ENCODE results near the gene SGCA. TPM values are rescaled to one million over a fixed set of nuclear protein-coding genes. Genes with fewer than 3 reads are reported as not detected.

SGCA gene
- total and polyA plus RNA-seq, 3 donors from 2014 or later: 2.4 to 33.1 (median 7.6) TPM

DNA sequence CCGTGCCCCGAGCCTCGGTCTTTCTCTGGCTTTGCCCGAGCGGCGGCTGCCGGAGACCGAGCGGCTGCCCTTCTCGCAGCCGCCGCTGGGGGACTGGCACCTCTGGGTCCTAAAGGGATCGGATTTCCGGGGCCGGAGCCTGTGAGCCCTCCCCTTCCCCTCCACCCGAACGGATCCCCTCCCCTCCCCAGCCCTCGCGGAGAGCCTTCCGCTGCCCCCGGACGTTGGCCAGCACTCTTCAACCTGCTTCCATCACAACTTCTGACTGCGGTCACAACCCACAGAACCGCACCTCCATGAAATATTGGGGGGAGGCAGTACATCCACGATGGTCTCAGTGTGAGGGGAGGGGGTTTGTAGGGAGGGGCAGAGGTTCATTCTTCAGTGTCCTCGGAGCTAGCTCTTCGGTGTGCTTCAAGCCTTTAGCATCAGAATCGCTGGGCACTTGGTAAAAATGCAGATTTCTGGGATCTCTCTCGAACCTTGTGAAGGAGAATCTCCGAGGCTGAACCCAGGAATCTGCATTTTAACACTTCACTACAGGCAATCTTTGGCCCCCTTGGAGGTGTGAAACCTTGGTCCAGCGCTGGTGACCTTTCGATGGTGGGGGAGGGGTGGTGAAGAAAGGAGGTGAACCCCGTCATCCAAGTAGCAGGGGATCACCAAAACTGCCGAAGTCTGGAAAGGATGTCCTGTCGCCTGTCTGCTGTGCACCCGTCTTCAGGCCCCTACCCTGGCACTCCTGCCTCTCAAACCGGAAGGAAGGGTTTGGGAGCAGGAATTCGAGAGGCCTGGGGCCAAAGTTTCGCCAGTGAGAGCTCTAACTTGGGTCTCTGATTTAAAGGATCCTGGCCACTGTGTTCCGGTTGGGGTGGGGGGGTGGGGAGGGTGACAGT, 14.5 kb upstream of the SGCA start:
- H3K36me3 ChIP-seq (ENCODE audit: low read depth, missing control alignments): no peaks in the 10 kb centered on the region
- peak overlapping the region; percentile 69 to 91 for H3K4me3 ChIP-seq
- no peak for TF ChIP-seq POLR2A (IDR thresholded peaks at IDR 0.05)
- TF ChIP-seq, protein P1, sequence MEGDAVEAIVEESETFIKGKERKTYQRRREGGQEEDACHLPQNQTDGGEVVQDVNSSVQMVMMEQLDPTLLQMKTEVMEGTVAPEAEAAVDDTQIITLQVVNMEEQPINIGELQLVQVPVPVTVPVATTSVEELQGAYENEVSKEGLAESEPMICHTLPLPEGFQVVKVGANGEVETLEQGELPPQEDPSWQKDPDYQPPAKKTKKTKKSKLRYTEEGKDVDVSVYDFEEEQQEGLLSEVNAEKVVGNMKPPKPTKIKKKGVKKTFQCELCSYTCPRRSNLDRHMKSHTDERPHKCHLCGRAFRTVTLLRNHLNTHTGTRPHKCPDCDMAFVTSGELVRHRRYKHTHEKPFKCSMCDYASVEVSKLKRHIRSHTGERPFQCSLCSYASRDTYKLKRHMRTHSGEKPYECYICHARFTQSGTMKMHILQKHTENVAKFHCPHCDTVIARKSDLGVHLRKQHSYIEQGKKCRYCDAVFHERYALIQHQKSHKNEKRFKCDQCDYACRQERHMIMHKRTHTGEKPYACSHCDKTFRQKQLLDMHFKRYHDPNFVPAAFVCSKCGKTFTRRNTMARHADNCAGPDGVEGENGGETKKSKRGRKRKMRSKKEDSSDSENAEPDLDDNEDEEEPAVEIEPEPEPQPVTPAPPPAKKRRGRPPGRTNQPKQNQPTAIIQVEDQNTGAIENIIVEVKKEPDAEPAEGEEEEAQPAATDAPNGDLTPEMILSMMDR (IDR thresholded peaks at IDR 0.05): peak; percentile 24 to 71 (median 65)
- no peaks in the 10 kb centered on the region for H3K27me3 ChIP-seq
- intact Hi-C loops (cut with DNase I; ENCODE audit: low total_unique reads): no loop called here
- 1 to 2% methylated on average over 18 to 34 of the region's 40 CpGs for WGBS, 2 donors
- peak; percentile 95 for DNase-seq
- H3K27ac ChIP-seq: peak overlapping the region; percentile 81 to 84
- no peaks in the 10 kb centered on the region for H3K9me3 ChIP-seq
- peaks cover 67% of the 10 kb centered on the region for H3K4me1 ChIP-seq

DNA sequence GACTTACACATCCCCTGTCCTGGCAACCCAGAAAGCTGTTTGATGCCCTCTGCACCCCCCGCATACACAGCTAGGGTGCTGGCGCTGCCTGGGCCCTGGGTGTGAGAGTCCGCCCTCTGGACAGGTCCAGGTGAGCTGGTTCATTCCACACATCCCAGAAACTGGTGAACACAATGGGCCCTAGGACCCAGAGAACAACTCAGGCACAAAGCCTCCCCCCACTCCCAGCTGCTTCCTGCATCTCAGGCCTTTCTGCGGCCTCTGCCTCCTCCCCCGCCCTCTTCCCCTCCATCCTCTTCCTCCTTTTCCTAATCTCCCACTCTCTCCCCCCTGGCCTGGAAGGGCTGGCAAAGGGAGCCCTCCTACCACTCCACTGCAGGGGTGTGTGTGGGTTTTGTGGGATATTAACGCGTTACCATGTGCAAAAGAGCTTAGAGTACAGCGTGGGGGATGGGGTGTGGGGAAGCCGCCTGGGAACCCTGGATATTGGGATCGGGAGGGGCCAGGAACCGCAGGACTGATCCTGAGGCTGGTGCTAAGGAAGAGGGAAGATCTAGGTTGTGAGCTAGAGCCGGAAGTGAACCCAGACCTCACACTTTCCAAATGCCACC, 13.8 kb upstream of the SGCA start:
- no peaks in the 10 kb centered on the region for H3K36me3 ChIP-seq (ENCODE audit: low read depth, missing control alignments)
- no peaks in the 10 kb centered on the region for H3K9me3 ChIP-seq
- DNase-seq: peak; percentile 97
- H3K27me3 ChIP-seq: no peaks in the 10 kb centered on the region
- H3K4me1 ChIP-seq: peaks cover 60% of the 10 kb centered on the region
- H3K4me3 ChIP-seq: peak overlapping the region; percentile 69 to 91
- no peak for TF ChIP-seq POLR2A (IDR thresholded peaks at IDR 0.05)
- TF ChIP-seq, protein P1 (IDR thresholded peaks at IDR 0.05): peak in 1 of 3 experiments; percentile 12
- intact Hi-C loops (cut with DNase I; ENCODE audit: low total_unique reads): no loop called here
- peak overlapping the region; percentile 81 to 84 for H3K27ac ChIP-seq
- 0 to 1% methylated on average over 9 to 12 of the region's 12 CpGs for WGBS, 2 donors

GRCh38 chr17:50152736-50153135, 13.1 kb upstream of the SGCA start:
- TF ChIP-seq POLR2A (IDR thresholded peaks at IDR 0.05): no peak
- TF ChIP-seq, protein P1 (IDR thresholded peaks at IDR 0.05): no peak
- DNase-seq: no peak
- intact Hi-C loops (cut with DNase I; ENCODE audit: low total_unique reads): no loop called here
- no peak overlapping the region for H3K4me3 ChIP-seq
- no peaks in the 10 kb centered on the region for H3K36me3 ChIP-seq (ENCODE audit: low read depth, missing control alignments)
- 49 to 53% methylated on average over 5 to 7 of the region's 7 CpGs for WGBS, 2 donors
- H3K27ac ChIP-seq: peak overlapping the region; percentile 81 to 84
- H3K9me3 ChIP-seq: no peaks in the 10 kb centered on the region
- H3K4me1 ChIP-seq: peaks cover 53% of the 10 kb centered on the region
- H3K27me3 ChIP-seq: no peaks in the 10 kb centered on the region

GRCh38 chr17:50153650-50154575, 11.9 kb upstream of the SGCA start:
- 30 to 34% methylated on average over 15 to 16 of the region's 16 CpGs for WGBS, 2 donors
- Histone ChIP-seq H3K9me3 (no peaks in the 10 kb centered on the region), H3K27me3 (no peaks in the 10 kb centered on the region), H3K27ac (peak overlapping the region; percentile 81 to 84), H3K36me3 (ENCODE audit: low read depth, missing control alignments) (no peaks in the 10 kb centered on the region), H3K4me1 (peaks cover 45% of the 10 kb centered on the region), H3K4me3 (no peak overlapping the region)
- no peak for TF ChIP-seq POLR2A (IDR thresholded peaks at IDR 0.05)
- TF ChIP-seq, protein P1 (IDR thresholded peaks at IDR 0.05): no peak
- intact Hi-C loops (cut with DNase I; ENCODE audit: low total_unique reads): no loop called here
- DNase-seq: peak; percentile 84

Data from testis (tissue), 3 donors.